NCI-H2196 (cell line): ENCODE data around the gene CA9.

ENCODE experiments used
- DNase-seq: peaks from one replicate; lab custom pipeline; 2025; ENCODE audit not compliant: unreplicated experiment; lab: John Stamatoyannopoulos, UW

Gene CA9

GRCh38 chr9:35675204-35675603 lies 1.5 kb downstream of the CA9 start:
- no peak for DNase-seq

- no peak for DNase-seq
Observed at GRCh38 chr9:35675732-35676392, 2.1 kb downstream of the CA9 start.

- no peak for DNase-seq
Observed at GRCh38 chr9:35679091-35679490, 5.4 kb downstream of the CA9 start.

- no peak for DNase-seq
Observed at GRCh38 chr9:35679766-35680330, 6.1 kb downstream of the CA9 start.

- DNase-seq = no peak
Observed at GRCh38 chr9:35680331-35681105, 6.8 kb downstream of the CA9 start.

GRCh38 chr9:35681341-35682002 lies 7.7 kb downstream of the CA9 start:
- DNase-seq = no peak

- DNase-seq = no peak
Observed at GRCh38 chr9:35682051-35682450, 8.3 kb downstream of the CA9 start.

- no peak for DNase-seq
Observed at GRCh38 chr9:35682520-35683315, 9.0 kb downstream of the CA9 start.

GRCh38 chr9:35683323-35683722 lies 9.6 kb downstream of the CA9 start:
- no peak for DNase-seq

- DNase-seq = no peak
Observed at GRCh38 chr9:35684921-35685320, 11.2 kb downstream of the CA9 start.

GRCh38 chr9:35685506-35685905 lies 11.8 kb downstream of the CA9 start:
- no peak for DNase-seq

GRCh38 chr9:35686222-35687203 lies 12.8 kb downstream of the CA9 start:
- DNase-seq = no peak

- no peak for DNase-seq
Observed at GRCh38 chr9:35687306-35687705, 13.6 kb downstream of the CA9 start.

GRCh38 chr9:35687972-35688557 lies 14.3 kb downstream of the CA9 start:
- DNase-seq = no peak

GRCh38 chr9:35688558-35689541 lies 15.1 kb downstream of the CA9 start:
- DNase-seq = no peak

- DNase-seq = no peak
Observed at GRCh38 chr9:35689542-35690293, 16.0 kb downstream of the CA9 start, which contains the start of gene TPM2. TSS of gene TPM2 (minus strand) at chr9:35689925. CDS start at chr9:35689817, 108 bp downstream.

- no peak for DNase-seq
Observed at GRCh38 chr9:35690294-35690613, 16.5 kb downstream of the CA9 start.
